Measurements from ENCODE around the gene MGARP. TPM values are rescaled to one million over a fixed set of nuclear protein-coding genes. Genes with fewer than 3 reads are reported as not detected.

MGARP gene
- polyA plus RNA-seq, 1 experiment, result 57.7 TPM

DNA sequence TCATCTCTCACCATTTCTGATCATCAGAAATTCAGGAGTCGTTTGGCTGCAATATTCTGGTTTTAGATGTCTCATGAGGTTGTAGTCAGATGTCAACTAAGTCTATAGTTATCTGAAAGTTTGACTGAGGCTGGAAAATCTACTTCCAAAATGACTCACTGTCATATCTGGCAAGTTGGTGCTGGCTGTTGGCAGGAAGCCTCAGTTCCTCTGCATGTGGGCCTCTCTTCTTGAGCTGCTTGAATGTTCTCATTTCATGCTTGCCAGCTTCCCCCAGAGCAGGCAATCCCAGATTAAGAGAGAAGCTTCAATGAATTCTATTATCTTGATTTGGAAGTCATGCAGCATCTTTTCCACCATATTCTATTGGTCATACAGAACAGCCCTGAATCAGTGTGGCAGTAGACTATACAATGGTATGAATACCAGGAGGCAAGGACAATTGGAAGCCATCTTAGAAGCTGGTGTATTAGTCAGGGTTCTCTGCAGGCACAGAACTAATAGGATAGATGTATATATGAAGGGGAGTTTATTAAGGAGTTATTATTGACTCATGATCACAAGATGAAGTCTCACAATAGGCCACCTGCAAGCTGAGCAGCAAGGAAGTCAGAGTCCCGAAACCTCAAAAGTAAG, 56.2 kb downstream of the MGARP start:
- no peak for DNase-seq (ENCODE audit: low read depth, low spot score)
- CTCF ChIA-PET, result interaction anchor here (0.6 to 1.0 kb wide), 2 partner anchors 23 to 72 kb away, joined by 3 read pairs; no protein-coding TSS in a partner anchor
- Histone ChIP-seq H3K4me3 (ENCODE audit: low read depth, low read length) (no peak overlapping the region), H3K27me3 (ENCODE audit: control insufficient read depth, insufficient read depth, low read length) (no peaks in the 10 kb centered on the region), H3K27ac (ENCODE audit: low read depth, low read length) (no peak overlapping the region), H3K9me3 (ENCODE audit: control insufficient read depth, insufficient read depth, low read length) (no peaks in the 10 kb centered on the region)
- POLR2A ChIA-PET, result no interaction called here
- TF ChIP-seq, protein P1, sequence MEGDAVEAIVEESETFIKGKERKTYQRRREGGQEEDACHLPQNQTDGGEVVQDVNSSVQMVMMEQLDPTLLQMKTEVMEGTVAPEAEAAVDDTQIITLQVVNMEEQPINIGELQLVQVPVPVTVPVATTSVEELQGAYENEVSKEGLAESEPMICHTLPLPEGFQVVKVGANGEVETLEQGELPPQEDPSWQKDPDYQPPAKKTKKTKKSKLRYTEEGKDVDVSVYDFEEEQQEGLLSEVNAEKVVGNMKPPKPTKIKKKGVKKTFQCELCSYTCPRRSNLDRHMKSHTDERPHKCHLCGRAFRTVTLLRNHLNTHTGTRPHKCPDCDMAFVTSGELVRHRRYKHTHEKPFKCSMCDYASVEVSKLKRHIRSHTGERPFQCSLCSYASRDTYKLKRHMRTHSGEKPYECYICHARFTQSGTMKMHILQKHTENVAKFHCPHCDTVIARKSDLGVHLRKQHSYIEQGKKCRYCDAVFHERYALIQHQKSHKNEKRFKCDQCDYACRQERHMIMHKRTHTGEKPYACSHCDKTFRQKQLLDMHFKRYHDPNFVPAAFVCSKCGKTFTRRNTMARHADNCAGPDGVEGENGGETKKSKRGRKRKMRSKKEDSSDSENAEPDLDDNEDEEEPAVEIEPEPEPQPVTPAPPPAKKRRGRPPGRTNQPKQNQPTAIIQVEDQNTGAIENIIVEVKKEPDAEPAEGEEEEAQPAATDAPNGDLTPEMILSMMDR (IDR thresholded peaks at IDR 0.05; ENCODE audit: low read depth, low read length), result no peak

DNA sequence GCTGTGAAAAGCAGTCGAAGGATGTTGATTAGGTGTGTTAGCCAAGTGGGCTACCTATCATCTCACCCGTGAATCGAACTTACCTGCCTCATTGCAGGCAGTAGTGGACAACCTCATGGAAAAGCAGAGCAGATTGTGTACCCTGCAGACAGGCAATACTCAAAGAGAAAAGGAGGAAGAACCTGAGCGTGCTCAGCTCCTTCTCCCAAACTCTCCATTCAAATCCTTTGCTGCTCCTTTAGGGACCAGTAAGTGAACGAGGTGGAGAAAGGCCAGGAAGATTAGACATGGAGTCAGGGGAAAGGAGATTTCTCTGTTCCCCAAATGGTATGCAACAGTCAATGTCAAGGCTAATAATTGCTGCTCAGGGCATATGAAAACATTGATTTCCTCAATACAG, 57.8 kb downstream of the MGARP start:
- H3K27me3 ChIP-seq (ENCODE audit: control insufficient read depth, insufficient read depth, low read length), result no peaks in the 10 kb centered on the region
- no peak overlapping the region for H3K4me3 ChIP-seq (ENCODE audit: low read depth, low read length)
- TF ChIP-seq, protein P1 (IDR thresholded peaks at IDR 0.05; ENCODE audit: low read depth, low read length), result no peak
- no peak for DNase-seq (ENCODE audit: low read depth, low spot score)
- CTCF ChIA-PET, result interaction anchor here (1.0 kb wide), 1 partner anchor 74 kb away, joined by 3 read pairs; no protein-coding TSS in a partner anchor
- POLR2A ChIA-PET, result no interaction called here
- H3K27ac ChIP-seq (ENCODE audit: low read depth, low read length), result no peak overlapping the region
- no peaks in the 10 kb centered on the region for H3K9me3 ChIP-seq (ENCODE audit: control insufficient read depth, insufficient read depth, low read length)

DNA sequence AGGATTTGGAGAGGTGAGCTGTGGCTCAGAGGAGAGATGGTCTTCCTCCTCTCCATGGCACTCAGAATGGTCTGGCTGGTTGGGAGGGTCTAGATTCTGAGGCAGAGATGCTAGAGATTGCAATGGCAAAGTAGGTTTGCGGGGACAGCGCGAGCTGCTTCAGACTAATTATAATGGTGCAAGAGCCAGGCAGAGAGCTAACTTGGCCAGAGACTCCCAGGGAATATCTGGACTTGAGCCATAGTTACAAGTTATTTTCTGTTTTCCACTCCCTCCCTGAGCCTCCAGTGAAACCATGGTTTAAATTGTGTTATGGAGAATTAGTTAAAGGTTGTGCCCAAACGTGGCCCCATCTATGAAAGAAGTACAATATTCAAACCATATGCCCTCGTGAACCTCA, 58.3 kb downstream of the MGARP start:
- POLR2A ChIA-PET, result no interaction called here

DNA sequence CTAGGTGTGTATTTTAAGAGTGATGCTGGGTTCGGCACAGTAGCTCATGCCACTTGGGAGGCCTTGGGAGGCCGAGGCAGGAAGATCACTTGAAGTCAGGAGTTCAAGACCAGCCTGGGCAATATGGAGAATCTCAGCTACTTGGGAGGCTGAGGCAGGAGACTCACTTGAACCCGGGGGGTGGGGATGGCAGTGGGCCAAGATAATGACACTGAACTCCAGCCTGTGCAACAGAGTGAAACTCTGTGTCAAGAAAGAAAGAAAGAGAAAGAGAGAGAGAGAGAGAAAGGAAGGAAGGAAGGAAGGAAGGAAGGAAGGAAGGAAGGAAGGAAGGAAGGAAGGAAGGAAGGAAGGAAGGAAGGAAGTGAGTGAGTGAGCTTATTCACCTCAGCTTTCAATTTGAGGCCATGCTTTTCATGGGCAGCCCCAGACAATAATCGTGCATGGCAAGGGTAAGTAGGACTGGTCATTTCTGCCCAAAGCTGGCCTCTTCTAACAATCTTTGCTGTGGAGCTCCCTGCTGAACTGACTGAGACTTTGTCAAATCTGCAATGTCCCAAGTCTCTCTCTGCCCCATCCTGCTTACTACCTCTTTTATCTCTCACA, 60.5 kb downstream of the MGARP start:
- ChIA-PET POLR2A (interaction anchor here (0.6 kb wide), 1 partner anchor 170 kb away, joined by 3 read pairs; no protein-coding TSS in a partner anchor), CTCF (no interaction called here)
- H3K27me3 ChIP-seq (ENCODE audit: control insufficient read depth, insufficient read depth, low read length), result no peaks in the 10 kb centered on the region
- H3K4me3 ChIP-seq (ENCODE audit: low read depth, low read length), result no peak overlapping the region
- no peak for DNase-seq (ENCODE audit: low read depth, low spot score)
- TF ChIP-seq, protein P1 (IDR thresholded peaks at IDR 0.05; ENCODE audit: low read depth, low read length), result no peak
- H3K27ac ChIP-seq (ENCODE audit: low read depth, low read length), result no peak overlapping the region
- no peaks in the 10 kb centered on the region for H3K9me3 ChIP-seq (ENCODE audit: control insufficient read depth, insufficient read depth, low read length)

More for the DNA sequence above, 58.3 kb downstream of the MGARP start:
- Histone ChIP-seq H3K4me3 (ENCODE audit: low read depth, low read length) (no peak overlapping the region), H3K27ac (ENCODE audit: low read depth, low read length) (no peak overlapping the region), H3K9me3 (ENCODE audit: control insufficient read depth, insufficient read depth, low read length) (no peaks in the 10 kb centered on the region), H3K27me3 (ENCODE audit: control insufficient read depth, insufficient read depth, low read length) (no peaks in the 10 kb centered on the region)
- CTCF ChIA-PET, result interaction anchor here (1.0 kb wide), 1 partner anchor 74 kb away, joined by 3 read pairs; no protein-coding TSS in a partner anchor
- TF ChIP-seq, protein P1 (IDR thresholded peaks at IDR 0.05; ENCODE audit: low read depth, low read length), result no peak
- no peak for DNase-seq (ENCODE audit: low read depth, low spot score)

Small RNA genes lying within 50 kb of the gene (small RNA-seq; reads per million reads assigned to genes)
- gene RNU6-1074P (ENCODE audit: insufficient read length, low read depth), result not detected
- not detected for gene RNU6-1214P (ENCODE audit: insufficient read length, low read depth)
- not detected for gene RNU6-506P (ENCODE audit: insufficient read length, low read depth)

Other genes starting within 250 kb of the MGARP start
- 30.0 and 40.4 TPM in 2 replicates for gene ELF2, start 103.0 kb downstream of the MGARP start, polyA plus RNA-seq (2011; rRNA removed)
- 20.5 and 30.2 TPM in 2 replicates for gene NAA15, start 21.3 kb upstream of the MGARP start, polyA plus RNA-seq (2011; rRNA removed)
- 46.7 and 52.9 TPM in 2 replicates for gene NDUFC1, start 22.3 kb upstream of the MGARP start, polyA plus RNA-seq (2011; rRNA removed)
- 5.4 and 7.8 TPM in 2 replicates for gene RAB33B, start 173.9 kb upstream of the MGARP start, polyA plus RNA-seq (2011; rRNA removed)